ENCODE data around the gene ADAM8. TPM values are rescaled to one million over a fixed set of nuclear protein-coding genes. Genes with fewer than 3 reads are reported as not detected.

ADAM8 gene
- polyA plus RNA-seq, 1 experiment = 0.77 TPM

- H3K27me3 ChIP-seq (ENCODE audit: control insufficient read depth, insufficient read depth, low read length) = no peaks in the 10 kb centered on the region
- no peak for DNase-seq (ENCODE audit: low read depth)
- CTCF ChIA-PET = no interaction called here
- TF ChIP-seq, protein P1, sequence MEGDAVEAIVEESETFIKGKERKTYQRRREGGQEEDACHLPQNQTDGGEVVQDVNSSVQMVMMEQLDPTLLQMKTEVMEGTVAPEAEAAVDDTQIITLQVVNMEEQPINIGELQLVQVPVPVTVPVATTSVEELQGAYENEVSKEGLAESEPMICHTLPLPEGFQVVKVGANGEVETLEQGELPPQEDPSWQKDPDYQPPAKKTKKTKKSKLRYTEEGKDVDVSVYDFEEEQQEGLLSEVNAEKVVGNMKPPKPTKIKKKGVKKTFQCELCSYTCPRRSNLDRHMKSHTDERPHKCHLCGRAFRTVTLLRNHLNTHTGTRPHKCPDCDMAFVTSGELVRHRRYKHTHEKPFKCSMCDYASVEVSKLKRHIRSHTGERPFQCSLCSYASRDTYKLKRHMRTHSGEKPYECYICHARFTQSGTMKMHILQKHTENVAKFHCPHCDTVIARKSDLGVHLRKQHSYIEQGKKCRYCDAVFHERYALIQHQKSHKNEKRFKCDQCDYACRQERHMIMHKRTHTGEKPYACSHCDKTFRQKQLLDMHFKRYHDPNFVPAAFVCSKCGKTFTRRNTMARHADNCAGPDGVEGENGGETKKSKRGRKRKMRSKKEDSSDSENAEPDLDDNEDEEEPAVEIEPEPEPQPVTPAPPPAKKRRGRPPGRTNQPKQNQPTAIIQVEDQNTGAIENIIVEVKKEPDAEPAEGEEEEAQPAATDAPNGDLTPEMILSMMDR (IDR thresholded peaks at IDR 0.05; ENCODE audit: insufficient read depth, low read depth, low read length) = no peak
- no peaks in the 10 kb centered on the region for H3K36me3 ChIP-seq (ENCODE audit: control insufficient read depth, insufficient read depth, low read length)
- POLR2A ChIA-PET = no interaction called here
- H3K4me3 ChIP-seq (ENCODE audit: low read depth, low read length) = no peak overlapping the region
These were observed 59.9 kb downstream of the ADAM8 start for GRCh38 chr10:133216776-133217175.

DNA sequence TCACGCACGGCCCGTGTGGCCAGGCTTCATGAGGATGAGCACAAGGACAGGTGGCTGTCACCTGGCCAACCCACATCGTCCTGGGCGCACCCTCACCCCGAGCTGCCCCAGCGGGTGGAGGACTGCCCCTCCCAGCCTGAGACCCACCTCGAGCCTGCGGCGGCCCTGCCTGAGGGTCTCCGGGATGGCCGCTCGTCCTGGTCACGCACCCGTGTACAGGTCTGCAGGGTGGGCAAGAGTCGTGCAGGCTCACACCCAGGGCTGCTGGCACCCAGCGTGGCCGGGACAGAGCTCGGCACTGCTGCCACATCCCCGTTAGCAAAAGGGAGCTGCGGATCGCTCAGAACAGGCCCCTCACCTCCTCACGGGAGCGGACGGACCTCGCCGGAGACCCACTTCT lies 61.1 kb downstream of the ADAM8 start:
- Histone ChIP-seq H3K4me3 (ENCODE audit: low read depth, low read length) (no peak overlapping the region), H3K27me3 (ENCODE audit: control insufficient read depth, insufficient read depth, low read length) (no peaks in the 10 kb centered on the region), H3K36me3 (ENCODE audit: control insufficient read depth, insufficient read depth, low read length) (no peaks in the 10 kb centered on the region)
- ChIA-PET POLR2A (no interaction called here), CTCF (no interaction called here)
- DNase-seq (ENCODE audit: low read depth) = no peak
- TF ChIP-seq, protein P1 (IDR thresholded peaks at IDR 0.05; ENCODE audit: insufficient read depth, low read depth, low read length) = no peak

DNA sequence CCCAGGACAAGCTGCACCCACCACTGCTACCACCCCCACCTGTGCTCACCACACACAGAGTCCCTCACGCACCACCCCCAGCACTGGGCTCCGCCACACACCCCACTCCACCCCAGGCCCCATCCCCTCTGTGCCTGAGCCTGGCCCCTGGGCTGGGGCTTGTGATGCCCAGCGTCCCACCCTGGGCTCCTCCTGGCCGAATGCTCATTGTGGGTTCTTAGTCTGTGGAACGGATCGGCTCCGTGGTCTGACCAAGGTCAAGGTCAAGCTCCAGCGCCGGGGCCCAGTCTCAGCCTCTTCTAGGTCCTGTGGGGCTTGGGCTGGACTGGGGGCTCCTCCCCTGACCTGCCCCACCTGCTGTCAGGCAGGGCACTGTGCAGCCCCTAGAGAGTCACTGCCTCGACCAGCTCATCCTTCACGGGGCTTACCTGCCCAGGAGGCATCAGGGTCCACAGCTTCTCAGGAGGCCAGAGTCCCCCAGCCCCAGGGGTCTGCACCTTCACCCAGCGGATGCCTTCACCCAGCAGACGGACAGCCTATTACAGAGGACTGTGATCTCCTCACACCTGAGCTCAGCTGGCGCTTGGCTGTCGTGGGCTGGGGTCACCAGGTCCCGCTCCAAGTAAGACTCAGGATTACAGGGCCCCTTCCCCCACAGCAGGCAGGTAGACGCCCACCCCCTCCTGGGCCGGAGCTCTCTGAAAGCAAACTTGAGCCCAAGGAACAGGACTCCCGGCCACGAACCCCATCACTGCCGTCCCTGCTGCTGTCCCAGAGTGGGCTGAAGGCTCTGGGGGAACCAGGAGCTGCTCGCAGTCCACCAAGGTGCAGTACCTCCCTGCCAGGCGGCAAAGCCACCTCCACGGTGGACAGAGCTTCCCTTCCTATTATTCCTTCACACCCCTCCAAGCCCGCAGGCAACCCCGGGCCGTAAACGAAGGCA lies 61.9 kb downstream of the ADAM8 start:
- TF ChIP-seq, protein P1 (IDR thresholded peaks at IDR 0.05; ENCODE audit: insufficient read depth, low read depth, low read length) = no peak
- no peak for DNase-seq (ENCODE audit: low read depth)
- ChIA-PET CTCF (no interaction called here), POLR2A (interaction anchor here (0.6 kb wide), 1 partner anchor 110 kb away, joined by 6 read pairs; no protein-coding TSS in a partner anchor)
- Histone ChIP-seq H3K27me3 (ENCODE audit: control insufficient read depth, insufficient read depth, low read length) (no peaks in the 10 kb centered on the region), H3K4me3 (ENCODE audit: low read depth, low read length) (no peak overlapping the region), H3K36me3 (ENCODE audit: control insufficient read depth, insufficient read depth, low read length) (no peaks in the 10 kb centered on the region)

GRCh38 chr10:133213641-133214467 lies 62.8 kb downstream of the ADAM8 start:
- CTCF ChIA-PET = no interaction called here
- TF ChIP-seq, protein P1 (IDR thresholded peaks at IDR 0.05; ENCODE audit: insufficient read depth, low read depth, low read length) = no peak

More at GRCh38 chr10:133213641-133214467, 62.8 kb downstream of the ADAM8 start:
- DNase-seq (ENCODE audit: low read depth) = no peak
- Histone ChIP-seq H3K27me3 (ENCODE audit: control insufficient read depth, insufficient read depth, low read length) (no peaks in the 10 kb centered on the region), H3K4me3 (ENCODE audit: low read depth, low read length) (no peak overlapping the region), H3K36me3 (ENCODE audit: control insufficient read depth, insufficient read depth, low read length) (no peaks in the 10 kb centered on the region)
- POLR2A ChIA-PET = interaction anchor here (0.6 kb wide), 1 partner anchor 111 kb away, joined by 6 read pairs; no protein-coding TSS in a partner anchor
